Measurements from ENCODE around the gene BBS1.

BBS1 gene

DNA sequence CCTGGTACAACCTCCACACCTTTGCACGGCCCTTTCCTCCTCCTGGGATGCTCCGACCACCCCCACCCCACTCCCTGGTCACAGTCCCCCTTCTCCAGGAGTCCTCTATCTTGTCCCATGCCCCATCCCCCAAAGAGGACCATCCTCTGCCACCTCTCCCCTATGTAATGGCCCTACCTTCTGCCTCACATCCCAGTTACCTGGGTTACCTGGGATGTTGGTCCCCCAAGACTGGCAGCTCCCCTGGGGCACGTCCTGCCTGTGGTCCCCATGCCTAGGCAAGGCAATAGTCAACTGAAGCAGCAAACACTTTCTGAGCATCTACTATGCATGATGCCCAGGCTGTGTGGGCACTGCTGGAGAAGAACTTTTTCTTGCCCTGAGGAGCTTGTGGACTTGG, 45.0 kb downstream of the BBS1 start:
- no peak overlapping the region for H4K12ac ChIP-seq (ENCODE audit: low read depth, low read length)
- no peak overlapping the region for H3K18ac ChIP-seq (ENCODE audit: low read length)
- H2BK5ac ChIP-seq (ENCODE audit: low read depth, low read length, poor library complexity), result no peak overlapping the region
- H4K91ac ChIP-seq (ENCODE audit: low read depth, low read length), result no peak overlapping the region
- H2BK12ac ChIP-seq (ENCODE audit: low read length), result no peak overlapping the region
- no peak overlapping the region for H3K4me3 ChIP-seq (ENCODE audit: low read depth, low read length)
- H3K4me2 ChIP-seq (ENCODE audit: low read length), result no peak overlapping the region
- H3K27me3 ChIP-seq (ENCODE audit: insufficient read depth, low read length), result no peaks in the 10 kb centered on the region
- no peak overlapping the region for H3K9ac ChIP-seq (ENCODE audit: low read length)
- H2AK5ac ChIP-seq (ENCODE audit: low read length), result no peak overlapping the region
- no peaks in the 10 kb centered on the region for H3K4me1 ChIP-seq (ENCODE audit: control insufficient read depth in 1 of 2, insufficient read depth in 2 of 2, low read length in 2 of 2)
- H2BK120ac ChIP-seq (ENCODE audit: insufficient read depth, low read length, poor library complexity), result no peak overlapping the region
- no peaks in the 10 kb centered on the region for H3K36me3 ChIP-seq (ENCODE audit: control insufficient read depth in 1 of 2, insufficient read depth in 2 of 2, low read length in 2 of 2)
- H3K14ac ChIP-seq (ENCODE audit: low read length), result no peak overlapping the region
- H3K23ac ChIP-seq (ENCODE audit: low read length), result no peak overlapping the region
- no peak overlapping the region for H3K4ac ChIP-seq (ENCODE audit: low read depth, low read length)
- H3K27ac ChIP-seq (ENCODE audit: low read depth, low read length), result no peak overlapping the region
- H4K8ac ChIP-seq (ENCODE audit: low read depth, low read length), result no peak overlapping the region
- H3K9me3 ChIP-seq (ENCODE audit: insufficient read depth, low read depth, low read length), result peaks cover 4% of the 10 kb centered on the region
- no peak overlapping the region for H2AFZ ChIP-seq (ENCODE audit: insufficient read depth, low read length, poor library complexity)
- WGBS (ENCODE audit: extremely low coverage, insufficient coverage, insufficient read length), result no CpG with 5 or more reads among the region's 3 CpGs
- no peaks in the 10 kb centered on the region for H3K79me1 ChIP-seq (ENCODE audit: low read length)
- no peak for DNase-seq
- H3K79me2 ChIP-seq (ENCODE audit: control insufficient read depth, insufficient read depth, low read length, poor library complexity), result no peaks in the 10 kb centered on the region

GRCh38 chr11:66556086-66556485, 45.7 kb downstream of the BBS1 start:
- Histone ChIP-seq H2AFZ (ENCODE audit: insufficient read depth, low read length, poor library complexity) (no peak overlapping the region), H3K9me3 (ENCODE audit: insufficient read depth, low read depth, low read length) (peaks cover 4% of the 10 kb centered on the region), H3K14ac (ENCODE audit: low read length) (no peak overlapping the region), H2BK120ac (ENCODE audit: insufficient read depth, low read length, poor library complexity) (no peak overlapping the region), H2AK5ac (ENCODE audit: low read length) (no peak overlapping the region), H3K4me1 (ENCODE audit: control insufficient read depth in 1 of 2, insufficient read depth in 2 of 2, low read length in 2 of 2) (no peaks in the 10 kb centered on the region), H4K91ac (ENCODE audit: low read depth, low read length) (no peak overlapping the region), H2BK12ac (ENCODE audit: low read length) (no peak overlapping the region), H3K9ac (ENCODE audit: low read length) (no peak overlapping the region), H3K4me2 (ENCODE audit: low read length) (no peak overlapping the region), H4K12ac (ENCODE audit: low read depth, low read length) (no peak overlapping the region), H2BK5ac (ENCODE audit: low read depth, low read length, poor library complexity) (no peak overlapping the region), H3K23ac (ENCODE audit: low read length) (no peak overlapping the region), H3K27ac (ENCODE audit: low read depth, low read length) (no peak overlapping the region), H3K36me3 (ENCODE audit: control insufficient read depth in 1 of 2, insufficient read depth in 2 of 2, low read length in 2 of 2) (no peaks in the 10 kb centered on the region), H3K4me3 (ENCODE audit: low read depth, low read length) (no peak overlapping the region), H3K27me3 (ENCODE audit: insufficient read depth, low read length) (no peaks in the 10 kb centered on the region), H3K79me2 (ENCODE audit: control insufficient read depth, insufficient read depth, low read length, poor library complexity) (no peaks in the 10 kb centered on the region), H4K8ac (ENCODE audit: low read depth, low read length) (no peak overlapping the region), H3K18ac (ENCODE audit: low read length) (no peak overlapping the region), H3K4ac (ENCODE audit: low read depth, low read length) (no peak overlapping the region), H3K79me1 (ENCODE audit: low read length) (no peaks in the 10 kb centered on the region)
- WGBS (ENCODE audit: extremely low coverage, insufficient coverage, insufficient read length), result no CpG with 5 or more reads among the region's 7 CpGs
- DNase-seq, result no peak

DNA sequence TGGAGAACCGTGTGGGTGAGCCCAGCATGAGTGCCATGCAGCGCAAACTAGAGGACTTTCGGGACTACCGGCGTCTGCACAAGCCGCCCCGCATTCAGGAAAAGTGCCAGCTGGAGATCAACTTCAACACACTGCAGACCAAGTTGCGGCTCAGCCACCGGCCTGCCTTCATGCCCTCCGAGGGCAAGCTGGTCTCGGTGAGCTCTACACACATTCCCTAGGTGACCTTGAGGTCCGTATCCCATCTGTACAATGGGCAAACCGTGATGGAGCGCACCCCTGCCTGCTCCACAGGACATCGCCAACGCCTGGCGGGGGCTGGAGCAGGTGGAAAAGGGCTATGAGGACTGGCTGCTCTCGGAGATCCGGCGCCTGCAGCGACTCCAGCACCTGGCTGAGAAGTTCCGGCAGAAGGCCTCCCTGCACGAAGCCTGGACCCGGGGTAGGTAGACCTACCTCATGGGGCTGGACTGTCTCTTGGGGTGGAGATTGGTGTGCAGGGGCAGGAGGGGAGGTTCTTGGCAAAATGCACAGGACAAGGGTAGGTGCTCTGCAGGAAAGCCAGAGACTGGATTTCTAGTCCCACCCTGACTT, 47.4 kb downstream of the BBS1 start:
- Histone ChIP-seq H3K4me1 (ENCODE audit: control insufficient read depth in 1 of 2, insufficient read depth in 2 of 2, low read length in 2 of 2) (no peaks in the 10 kb centered on the region), H4K8ac (ENCODE audit: low read depth, low read length) (no peak overlapping the region), H3K27ac (ENCODE audit: low read depth, low read length) (no peak overlapping the region), H3K4ac (ENCODE audit: low read depth, low read length) (no peak overlapping the region), H2AFZ (ENCODE audit: insufficient read depth, low read length, poor library complexity) (no peak overlapping the region), H2AK5ac (ENCODE audit: low read length) (no peak overlapping the region), H2BK5ac (ENCODE audit: low read depth, low read length, poor library complexity) (no peak overlapping the region), H4K91ac (ENCODE audit: low read depth, low read length) (no peak overlapping the region), H3K4me2 (ENCODE audit: low read length) (no peak overlapping the region), H3K18ac (ENCODE audit: low read length) (no peak overlapping the region), H2BK12ac (ENCODE audit: low read length) (no peak overlapping the region), H3K36me3 (ENCODE audit: control insufficient read depth in 1 of 2, insufficient read depth in 2 of 2, low read length in 2 of 2) (no peaks in the 10 kb centered on the region), H4K12ac (ENCODE audit: low read depth, low read length) (no peak overlapping the region), H3K9me3 (ENCODE audit: insufficient read depth, low read depth, low read length) (peaks cover 4% of the 10 kb centered on the region), H3K79me2 (ENCODE audit: control insufficient read depth, insufficient read depth, low read length, poor library complexity) (no peaks in the 10 kb centered on the region), H3K27me3 (ENCODE audit: insufficient read depth, low read length) (no peaks in the 10 kb centered on the region), H3K4me3 (ENCODE audit: low read depth, low read length) (no peak overlapping the region), H3K9ac (ENCODE audit: low read length) (no peak overlapping the region), H2BK120ac (ENCODE audit: insufficient read depth, low read length, poor library complexity) (no peak overlapping the region), H3K14ac (ENCODE audit: low read length) (no peak overlapping the region), H3K79me1 (ENCODE audit: low read length) (no peaks in the 10 kb centered on the region), H3K23ac (ENCODE audit: low read length) (no peak overlapping the region)
- no peak for DNase-seq
- WGBS (ENCODE audit: extremely low coverage, insufficient coverage, insufficient read length), result no CpG with 5 or more reads among the region's 24 CpGs

DNA sequence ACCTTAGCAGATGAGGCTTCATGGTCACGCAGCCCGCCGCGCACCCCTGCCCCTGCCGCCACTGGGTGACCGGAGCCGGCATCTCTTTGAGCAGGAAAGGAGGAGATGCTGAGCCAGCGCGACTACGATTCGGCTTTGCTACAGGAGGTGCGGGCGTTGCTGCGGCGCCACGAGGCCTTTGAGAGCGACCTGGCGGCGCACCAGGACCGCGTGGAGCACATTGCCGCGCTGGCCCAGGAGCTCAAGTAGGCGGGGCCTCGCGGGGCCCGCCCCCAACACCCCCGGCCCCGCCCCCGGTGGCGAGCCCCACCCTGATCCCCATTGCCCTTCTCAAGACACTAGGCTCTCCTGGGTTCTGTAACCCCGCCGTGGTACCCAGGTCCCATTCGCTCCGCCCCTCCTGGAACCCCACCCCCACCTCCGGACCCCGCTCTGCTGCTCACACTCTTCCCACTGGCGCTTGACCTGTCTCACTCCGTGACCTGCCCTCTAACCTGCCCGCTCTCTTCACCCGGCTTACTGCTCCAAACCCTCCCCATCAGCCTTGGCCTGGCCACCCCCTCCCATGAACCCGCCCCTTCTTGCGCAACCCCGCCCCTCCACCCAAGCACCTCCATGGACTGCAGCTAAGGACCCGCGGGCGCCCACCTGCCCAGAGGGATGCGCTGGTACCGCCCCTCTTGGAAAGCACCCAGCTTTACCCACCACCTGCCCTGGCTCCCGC, 48.9 kb downstream of the BBS1 start:
- no peaks in the 10 kb centered on the region for H3K79me1 ChIP-seq (ENCODE audit: low read length)
- H3K4me1 ChIP-seq (ENCODE audit: control insufficient read depth in 1 of 2, insufficient read depth in 2 of 2, low read length in 2 of 2), result no peaks in the 10 kb centered on the region
- H2BK120ac ChIP-seq (ENCODE audit: insufficient read depth, low read length, poor library complexity), result no peak overlapping the region
- H3K79me2 ChIP-seq (ENCODE audit: control insufficient read depth, insufficient read depth, low read length, poor library complexity), result no peaks in the 10 kb centered on the region
- DNase-seq, result no peak
- no peak overlapping the region for H3K14ac ChIP-seq (ENCODE audit: low read length)
- no peak overlapping the region for H4K12ac ChIP-seq (ENCODE audit: low read depth, low read length)
- H4K8ac ChIP-seq (ENCODE audit: low read depth, low read length), result no peak overlapping the region
- no peak overlapping the region for H3K9ac ChIP-seq (ENCODE audit: low read length)
- WGBS (ENCODE audit: extremely low coverage, insufficient coverage, insufficient read length), result no CpG with 5 or more reads among the region's 50 CpGs
- no peak overlapping the region for H3K27ac ChIP-seq (ENCODE audit: low read depth, low read length)
- H2BK5ac ChIP-seq (ENCODE audit: low read depth, low read length, poor library complexity), result no peak overlapping the region
- no peak overlapping the region for H4K91ac ChIP-seq (ENCODE audit: low read depth, low read length)
- H2AK5ac ChIP-seq (ENCODE audit: low read length), result no peak overlapping the region
- no peak overlapping the region for H3K4me2 ChIP-seq (ENCODE audit: low read length)
- H3K36me3 ChIP-seq (ENCODE audit: control insufficient read depth in 1 of 2, insufficient read depth in 2 of 2, low read length in 2 of 2), result no peaks in the 10 kb centered on the region
- no peak overlapping the region for H3K18ac ChIP-seq (ENCODE audit: low read length)
- no peak overlapping the region for H3K4me3 ChIP-seq (ENCODE audit: low read depth, low read length)
- no peak overlapping the region for H3K4ac ChIP-seq (ENCODE audit: low read depth, low read length)
- no peak overlapping the region for H2AFZ ChIP-seq (ENCODE audit: insufficient read depth, low read length, poor library complexity)
- no peaks in the 10 kb centered on the region for H3K27me3 ChIP-seq (ENCODE audit: insufficient read depth, low read length)
- H2BK12ac ChIP-seq (ENCODE audit: low read length), result no peak overlapping the region
- peaks cover 4% of the 10 kb centered on the region for H3K9me3 ChIP-seq (ENCODE audit: insufficient read depth, low read depth, low read length)
- no peak overlapping the region for H3K23ac ChIP-seq (ENCODE audit: low read length)
